Airway epithelial cell (primary cell): Measurements from ENCODE around the gene OR2AJ1. TPM values are rescaled to one million over a fixed set of nuclear protein-coding genes. Genes with fewer than 3 reads are reported as not detected.

Source experiments
- total RNA-seq: library from RNA; depleted of rRNA; stranded (reverse); fragments of >200 nt; gene quantifications from 2 replicates; pipeline ENCODE4 v1.2.3, GENCODE V29; 2015

OR2AJ1 gene
- not detected in 2 replicates for total RNA-seq

GRCh38 chr1:247924868-247925267, at the start of gene OR2AJ1:
OR2AJ1 (plus strand) TSS chr1:247924889; CDS start chr1:247933769, 8,880 bp downstream.

GRCh38 chr1:247895163-247895637, 29.5 kb upstream of the OR2AJ1 start, which contains the start of gene OR2W3:
OR2W3 (plus strand) TSS chr1:247895587; CDS start chr1:247895587, 0 bp downstream.

GRCh38 chr1:247919952-247920351, 4.7 kb upstream of the OR2AJ1 start, which contains the start of gene OR2T8:
OR2T8 (plus strand) TSS chr1:247920252; CDS start chr1:247921018, 766 bp downstream.

GRCh38 chr1:247948558-247948957, 23.9 kb downstream of the OR2AJ1 start, which contains the start of gene OR2L8:
OR2L8 (plus strand) TSS chr1:247948858; CDS start chr1:247948858, 0 bp downstream.

GRCh38 chr1:247964933-247965332, 40.2 kb downstream of the OR2AJ1 start, which contains the start of gene OR2AK2:
OR2AK2 (plus strand) TSS chr1:247965233; CDS start chr1:247965377, 144 bp downstream.

Other genes with a start within 250 kb of the OR2AJ1 start
- not detected in 2 replicates for gene OR13G1, start 245.2 kb upstream of the OR2AJ1 start, total RNA-seq
- not detected in 2 replicates for gene OR6F1, start 208.2 kb upstream of the OR2AJ1 start, total RNA-seq
- not detected in 2 replicates for gene OR14K1, start 186.3 kb upstream of the OR2AJ1 start, total RNA-seq
- gene OR14A2, start 176.7 kb upstream of the OR2AJ1 start, total RNA-seq: not detected in 2 replicates
- gene OR1C1, start 164.3 kb upstream of the OR2AJ1 start, total RNA-seq: not detected in 2 replicates
- gene OR14A16, start 100.8 kb upstream of the OR2AJ1 start, total RNA-seq: not detected in 2 replicates
- gene OR11L1, start 83.0 kb upstream of the OR2AJ1 start, total RNA-seq: not detected in 2 replicates
- 0.07 TPM in 1 of 2 replicates, not detected in the other for gene TRIM58, start 67.7 kb upstream of the OR2AJ1 start, total RNA-seq
- gene OR2W3, start 29.3 kb upstream of the OR2AJ1 start, total RNA-seq: not detected in 2 replicates
- not detected in 2 replicates for gene OR2T8, start 4.6 kb upstream of the OR2AJ1 start, total RNA-seq
- not detected in 2 replicates for gene OR2L8, start 24.0 kb downstream of the OR2AJ1 start, total RNA-seq
- gene OR2AK2, start 40.3 kb downstream of the OR2AJ1 start, total RNA-seq: not detected in 2 replicates
- not detected in 2 replicates for gene OR2L5, start 88.8 kb downstream of the OR2AJ1 start, total RNA-seq
- gene OR2L2, start 105.2 kb downstream of the OR2AJ1 start, total RNA-seq: not detected in 2 replicates
- gene OR2L3, start 121.9 kb downstream of the OR2AJ1 start, total RNA-seq: not detected in 2 replicates
- not detected in 2 replicates for gene OR2L13, start 170.3 kb downstream of the OR2AJ1 start, total RNA-seq
- not detected in 2 replicates for gene OR2M5, start 220.3 kb downstream of the OR2AJ1 start, total RNA-seq
- not detected in 2 replicates for gene OR2M2, start 249.9 kb downstream of the OR2AJ1 start, total RNA-seq